ENCODE results near the gene NAGK.
"Not testable (repeated sequence)": the region's sequence is repeated elsewhere in the genome, so short reads cannot be mapped to it uniquely, and the experiment has no call there.

Gene NAGK

GRCh38 chr2:71068218-71069035, at the start of gene NAGK:
NAGK (plus strand) TSS chr2:71068648; CDS start chr2:71068684, 36 bp downstream.
- peaks cover 49% of the 10 kb centered on the region for H3F3A ChIP-seq (ENCODE audit: insufficient read depth)
- peak within 1 kb of the TSS; percentile 98 for H3K27ac ChIP-seq (ENCODE audit: low read depth, low read length)
- H4K20me1 ChIP-seq (ENCODE audit: low read depth, low read length): no peaks in the 10 kb centered on the region
- H3K4me2 ChIP-seq (ENCODE audit: low read depth, low read length, poor library complexity, severe bottlenecking): peak within 1 kb of the TSS; percentile 84
- H3K36me3 ChIP-seq (ENCODE audit: low read length): no peaks in the 10 kb centered on the region
- no peaks in the 10 kb centered on the region for H3K9me3 ChIP-seq (ENCODE audit: insufficient read depth, low read length)
- H3K79me2 ChIP-seq (ENCODE audit: insufficient read depth, low read length): peaks cover 39% of the 10 kb centered on the region
- no peaks in the 10 kb centered on the region for H3K27me3 ChIP-seq (ENCODE audit: low read length)
- no peaks in the 10 kb centered on the region for H3K9me2 ChIP-seq (replicated peaks; ENCODE audit: insufficient read depth, low read length)
- peak within 1 kb of the TSS; percentile 80 for H3K4me3 ChIP-seq (ENCODE audit: insufficient read depth, low read length, poor library complexity, severe bottlenecking)
- TF ChIP-seq EZH2phosphoT487 (conservative IDR thresholded peaks at IDR 0.05; ENCODE audit: low read length): no peak
- TF ChIP-seq CTCF (IDR thresholded peaks at IDR 0.05; ENCODE audit: insufficient read depth, low read length, poor library complexity, severe bottlenecking): no peak
- H3K9ac ChIP-seq (ENCODE audit: low read length): peak within 1 kb of the TSS; percentile 88
- no peak within 1 kb of the TSS for H2AFZ ChIP-seq (ENCODE audit: low read depth, low read length, severe bottlenecking)

- not testable (repeated sequence) for H3K79me2 ChIP-seq (ENCODE audit: insufficient read depth, low read length); H3K4me3 ChIP-seq (ENCODE audit: insufficient read depth, low read length, poor library complexity, severe bottlenecking); H3F3A ChIP-seq (ENCODE audit: insufficient read depth); H2AFZ ChIP-seq (ENCODE audit: low read depth, low read length, severe bottlenecking); H4K20me1 ChIP-seq (ENCODE audit: low read depth, low read length); H3K4me2 ChIP-seq (ENCODE audit: low read depth, low read length, poor library complexity, severe bottlenecking); H3K27ac ChIP-seq (ENCODE audit: low read depth, low read length); H3K27me3 ChIP-seq (ENCODE audit: low read length); H3K9me3 ChIP-seq (ENCODE audit: insufficient read depth, low read length); H3K9ac ChIP-seq (ENCODE audit: low read length); H3K36me3 ChIP-seq (ENCODE audit: low read length); H3K9me2 ChIP-seq (replicated peaks; ENCODE audit: insufficient read depth, low read length)
Observed at GRCh38 chr2:71019989-71020388, 48.5 kb upstream of the NAGK start.

GRCh38 chr2:71021394-71021793, 47.1 kb upstream of the NAGK start:
- not testable (repeated sequence) for H3K9me3 ChIP-seq (ENCODE audit: insufficient read depth, low read length); H3K27me3 ChIP-seq (ENCODE audit: low read length); H3K36me3 ChIP-seq (ENCODE audit: low read length); H3K79me2 ChIP-seq (ENCODE audit: insufficient read depth, low read length); H4K20me1 ChIP-seq (ENCODE audit: low read depth, low read length); H3K9me2 ChIP-seq (replicated peaks; ENCODE audit: insufficient read depth, low read length); H3K4me3 ChIP-seq (ENCODE audit: insufficient read depth, low read length, poor library complexity, severe bottlenecking); H3K9ac ChIP-seq (ENCODE audit: low read length); H3F3A ChIP-seq (ENCODE audit: insufficient read depth); H3K4me2 ChIP-seq (ENCODE audit: low read depth, low read length, poor library complexity, severe bottlenecking); H3K27ac ChIP-seq (ENCODE audit: low read depth, low read length); H2AFZ ChIP-seq (ENCODE audit: low read depth, low read length, severe bottlenecking)

- H3K27ac ChIP-seq (ENCODE audit: low read depth, low read length); H2AFZ ChIP-seq (ENCODE audit: low read depth, low read length, severe bottlenecking); H4K20me1 ChIP-seq (ENCODE audit: low read depth, low read length); H3K27me3 ChIP-seq (ENCODE audit: low read length); H3K36me3 ChIP-seq (ENCODE audit: low read length); H3K9me2 ChIP-seq (replicated peaks; ENCODE audit: insufficient read depth, low read length); H3K9me3 ChIP-seq (ENCODE audit: insufficient read depth, low read length); H3K4me3 ChIP-seq (ENCODE audit: insufficient read depth, low read length, poor library complexity, severe bottlenecking); H3K9ac ChIP-seq (ENCODE audit: low read length); H3K4me2 ChIP-seq (ENCODE audit: low read depth, low read length, poor library complexity, severe bottlenecking); H3K79me2 ChIP-seq (ENCODE audit: insufficient read depth, low read length); H3F3A ChIP-seq (ENCODE audit: insufficient read depth): not testable (repeated sequence)
- peak; percentile 20 for TF ChIP-seq CTCF (IDR thresholded peaks at IDR 0.05; ENCODE audit: insufficient read depth, low read length, poor library complexity, severe bottlenecking)
Observed at GRCh38 chr2:71023553-71024243, 44.8 kb upstream of the NAGK start.

DNA sequence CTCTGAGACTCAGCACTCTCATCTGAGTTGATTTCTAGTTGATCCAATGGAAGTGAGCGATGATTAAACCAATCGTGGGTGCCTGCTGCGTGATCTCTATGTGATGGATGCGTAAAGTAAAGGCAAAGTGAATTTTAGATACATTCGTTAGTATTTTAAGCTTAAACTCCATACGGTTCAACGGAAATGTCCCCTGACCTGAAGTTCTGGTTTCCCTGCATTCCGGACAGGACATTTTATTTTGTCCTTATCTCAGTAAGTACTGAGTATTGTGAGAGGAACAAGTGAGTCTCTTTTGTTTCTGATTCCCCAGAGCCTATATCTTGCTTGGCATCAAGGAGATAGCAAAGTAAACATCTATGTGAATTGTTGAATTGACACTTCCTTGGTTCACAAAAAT, 32.2 kb upstream of the NAGK start:
- not testable (repeated sequence) for H3F3A ChIP-seq (ENCODE audit: insufficient read depth); H3K9me3 ChIP-seq (ENCODE audit: insufficient read depth, low read length); H4K20me1 ChIP-seq (ENCODE audit: low read depth, low read length); H3K36me3 ChIP-seq (ENCODE audit: low read length); H3K4me3 ChIP-seq (ENCODE audit: insufficient read depth, low read length, poor library complexity, severe bottlenecking); H3K27ac ChIP-seq (ENCODE audit: low read depth, low read length); H3K9me2 ChIP-seq (replicated peaks; ENCODE audit: insufficient read depth, low read length); H3K4me2 ChIP-seq (ENCODE audit: low read depth, low read length, poor library complexity, severe bottlenecking); H3K27me3 ChIP-seq (ENCODE audit: low read length); H2AFZ ChIP-seq (ENCODE audit: low read depth, low read length, severe bottlenecking); H3K79me2 ChIP-seq (ENCODE audit: insufficient read depth, low read length); H3K9ac ChIP-seq (ENCODE audit: low read length)

Data from SU-DHL-6 (cell line).